Measurements from ENCODE around the gene TUBD1. TPM values are rescaled to one million over a fixed set of nuclear protein-coding genes. Genes with fewer than 3 reads are reported as not detected.
"Not testable (repeated sequence)": the region's sequence is repeated elsewhere in the genome, so short reads cannot be mapped to it uniquely, and the experiment has no call there.

The TUBD1 gene
- total RNA-seq, 1 donor from 2014 or later: 21.9 TPM

DNA sequence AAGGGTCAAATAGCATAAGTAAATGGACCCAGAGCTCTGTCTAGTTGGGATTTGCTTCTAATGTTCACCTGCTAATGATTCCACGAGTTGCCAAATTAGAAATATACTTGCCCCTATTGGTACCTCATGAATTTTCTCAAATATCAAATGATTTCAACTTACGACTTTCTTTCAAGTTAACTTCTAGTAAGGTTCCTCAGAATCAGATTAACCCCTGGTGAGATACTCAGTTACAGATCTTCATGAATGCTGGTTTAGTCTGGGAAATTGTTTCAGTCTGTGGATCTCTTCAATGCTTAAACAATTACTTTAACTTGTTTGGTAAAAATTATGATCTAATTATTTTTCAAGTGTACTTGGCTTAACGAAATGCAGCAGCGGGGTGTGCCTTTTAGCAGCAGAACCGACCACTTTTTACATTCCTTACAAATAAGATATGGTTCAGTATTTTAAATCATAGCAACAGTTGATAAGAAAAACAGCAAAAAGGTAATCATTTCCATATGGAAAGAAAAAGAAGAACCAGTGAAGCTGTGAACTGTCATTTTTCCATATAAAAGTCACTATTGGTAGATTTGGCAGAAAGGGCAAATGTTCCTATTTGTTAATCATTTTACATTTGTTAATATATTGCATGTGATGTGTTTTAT is 34.5 kb downstream of the TUBD1 start:
- H3K9me3 ChIP-seq (ENCODE audit: control insufficient read depth in 3 of 3, low read length in 3 of 3): no peaks in the 10 kb centered on the region
- H3K4me1 ChIP-seq (ENCODE audit: control insufficient read depth in 3 of 3, insufficient read depth in 3 of 3, low read length in 3 of 3): peaks cover 0 to 1% (median 0%) of the 10 kb centered on the region in 3 donors
- no peak overlapping the region for H3K27ac ChIP-seq (ENCODE audit: low read depth, low read length)
- H3K36me3 ChIP-seq (ENCODE audit: control insufficient read depth in 3 of 3, insufficient read depth in 3 of 3, low read length in 3 of 3): peaks cover 5 to 8% (median 6%) of the 10 kb centered on the region in 3 donors
- no peak overlapping the region for H3K9ac ChIP-seq (ENCODE audit: low read depth in 1 of 3, low read length in 3 of 3)
- H3K27me3 ChIP-seq (ENCODE audit: control insufficient read depth in 3 of 3, insufficient read depth in 3 of 3, low read length in 3 of 3): no peaks in the 10 kb centered on the region
- H3K4me3 ChIP-seq (ENCODE audit: low read length in 3 of 3): no peak overlapping the region

GRCh38 chr17:59856859-59857794 is 35.6 kb downstream of the TUBD1 start:
- H3K27me3 ChIP-seq (ENCODE audit: control insufficient read depth in 3 of 3, insufficient read depth in 3 of 3, low read length in 3 of 3): no peaks in the 10 kb centered on the region
- H3K27ac ChIP-seq (ENCODE audit: low read depth, low read length): no peak overlapping the region
- H3K9ac ChIP-seq (ENCODE audit: low read depth in 1 of 3, low read length in 3 of 3): no peak overlapping the region

GRCh38 chr17:59853919-59854729 is 38.6 kb downstream of the TUBD1 start:
- not testable (repeated sequence) for H3K9ac ChIP-seq (ENCODE audit: low read depth in 1 of 3, low read length in 3 of 3); H3K27me3 ChIP-seq (ENCODE audit: control insufficient read depth in 3 of 3, insufficient read depth in 3 of 3, low read length in 3 of 3); H3K4me3 ChIP-seq (ENCODE audit: low read length in 3 of 3); H3K9me3 ChIP-seq (ENCODE audit: control insufficient read depth in 3 of 3, low read length in 3 of 3); H3K36me3 ChIP-seq (ENCODE audit: control insufficient read depth in 3 of 3, insufficient read depth in 3 of 3, low read length in 3 of 3)
- Histone ChIP-seq H3K27ac (ENCODE audit: low read depth, low read length) (peak overlapping the region; percentile 70), H3K4me1 (ENCODE audit: control insufficient read depth in 3 of 3, insufficient read depth in 3 of 3, low read length in 3 of 3) (peaks cover 7 to 16% (median 16%) of the 10 kb centered on the region in 3 donors)

More at GRCh38 chr17:59856859-59857794, 35.6 kb downstream of the TUBD1 start:
- Histone ChIP-seq H3K4me1 (ENCODE audit: control insufficient read depth in 3 of 3, insufficient read depth in 3 of 3, low read length in 3 of 3) (peaks cover 0 to 5% (median 5%) of the 10 kb centered on the region in 3 donors), H3K36me3 (ENCODE audit: control insufficient read depth in 3 of 3, insufficient read depth in 3 of 3, low read length in 3 of 3) (peaks cover 2 to 4% (median 2%) of the 10 kb centered on the region in 3 donors), H3K4me3 (ENCODE audit: low read length in 3 of 3) (no peak overlapping the region), H3K9me3 (ENCODE audit: control insufficient read depth in 3 of 3, low read length in 3 of 3) (no peaks in the 10 kb centered on the region)

DNA sequence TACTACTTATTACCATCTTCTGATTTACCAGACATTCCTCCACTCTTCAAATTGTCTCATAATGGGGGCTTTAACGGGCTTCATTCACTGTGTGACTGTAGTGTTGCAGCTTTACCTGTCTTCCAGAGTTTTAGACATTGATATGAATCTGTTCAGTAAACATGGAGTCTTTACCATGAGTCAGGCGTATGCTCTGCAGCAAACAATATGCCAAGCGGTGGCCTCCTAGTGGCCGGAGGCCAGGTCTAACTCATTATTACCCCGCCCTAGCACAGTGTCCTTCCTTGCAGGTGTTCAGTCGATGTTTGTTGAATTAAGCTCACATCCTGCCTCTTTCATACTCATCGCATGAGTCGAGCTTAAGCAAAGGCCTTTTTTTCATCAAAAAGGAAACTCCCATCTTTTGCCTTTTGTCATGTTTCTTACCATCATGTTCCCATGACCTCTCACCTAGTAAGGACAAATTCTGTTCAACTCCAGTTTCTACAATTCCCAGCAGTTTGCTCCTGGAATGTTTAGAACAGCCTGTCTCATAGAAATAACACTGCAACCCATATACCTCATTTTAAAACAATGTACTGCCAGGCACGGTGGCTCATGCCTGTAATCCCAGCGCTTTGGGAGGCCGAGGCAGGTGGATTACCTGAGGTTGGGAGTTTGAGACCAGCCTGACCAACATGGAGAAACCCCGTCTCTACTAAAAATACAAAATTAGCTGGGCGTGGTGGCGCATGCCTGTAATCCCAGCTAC is 39.4 kb downstream of the TUBD1 start:
- Histone ChIP-seq H3K4me1 (ENCODE audit: control insufficient read depth in 3 of 3, insufficient read depth in 3 of 3, low read length in 3 of 3) (peaks cover 7 to 20% (median 16%) of the 10 kb centered on the region in 3 donors), H3K36me3 (ENCODE audit: control insufficient read depth in 3 of 3, insufficient read depth in 3 of 3, low read length in 3 of 3) (no peaks in the 10 kb centered on the region), H3K9ac (ENCODE audit: low read depth in 1 of 3, low read length in 3 of 3) (no peak overlapping the region), H3K27me3 (ENCODE audit: control insufficient read depth in 3 of 3, insufficient read depth in 3 of 3, low read length in 3 of 3) (no peaks in the 10 kb centered on the region), H3K4me3 (ENCODE audit: low read length in 3 of 3) (no peak overlapping the region), H3K27ac (ENCODE audit: low read depth, low read length) (peak overlapping the region; percentile 70), H3K9me3 (ENCODE audit: control insufficient read depth in 3 of 3, low read length in 3 of 3) (no peaks in the 10 kb centered on the region)

DNA sequence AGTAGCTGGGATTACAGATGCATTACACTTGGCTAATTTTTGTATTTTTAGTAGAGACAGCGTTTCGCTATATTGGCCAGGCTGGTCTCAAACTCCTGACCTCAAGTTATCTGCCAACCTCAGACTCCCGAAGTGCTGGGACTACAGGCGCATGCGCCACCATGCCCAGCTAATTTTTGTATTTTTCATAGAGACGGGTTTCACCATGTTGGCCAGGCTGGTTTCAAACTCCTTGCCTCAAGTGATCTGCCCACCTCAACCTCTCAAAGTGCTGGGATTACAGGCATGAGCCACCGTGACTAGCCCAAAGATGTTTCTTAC is 39.9 kb downstream of the TUBD1 start:
- peak overlapping the region; percentile 70 for H3K27ac ChIP-seq (ENCODE audit: low read depth, low read length)
- H3K9me3 ChIP-seq (ENCODE audit: control insufficient read depth in 3 of 3, low read length in 3 of 3); H3K4me3 ChIP-seq (ENCODE audit: low read length in 3 of 3); H3K27me3 ChIP-seq (ENCODE audit: control insufficient read depth in 3 of 3, insufficient read depth in 3 of 3, low read length in 3 of 3); H3K9ac ChIP-seq (ENCODE audit: low read depth in 1 of 3, low read length in 3 of 3); H3K36me3 ChIP-seq (ENCODE audit: control insufficient read depth in 3 of 3, insufficient read depth in 3 of 3, low read length in 3 of 3): not testable (repeated sequence)
- H3K4me1 ChIP-seq (ENCODE audit: control insufficient read depth in 3 of 3, insufficient read depth in 3 of 3, low read length in 3 of 3): peaks cover 7 to 22% (median 17%) of the 10 kb centered on the region in 3 donors

GRCh38 chr17:59851439-59852375 is 41.0 kb downstream of the TUBD1 start:
- Histone ChIP-seq H3K36me3 (ENCODE audit: control insufficient read depth in 3 of 3, insufficient read depth in 3 of 3, low read length in 3 of 3) (no peaks in the 10 kb centered on the region), H3K27ac (ENCODE audit: low read depth, low read length) (peak overlapping the region; percentile 70), H3K9me3 (ENCODE audit: control insufficient read depth in 3 of 3, low read length in 3 of 3) (no peaks in the 10 kb centered on the region), H3K4me1 (ENCODE audit: control insufficient read depth in 3 of 3, insufficient read depth in 3 of 3, low read length in 3 of 3) (peaks cover 12 to 31% (median 27%) of the 10 kb centered on the region in 3 donors), H3K9ac (ENCODE audit: low read depth in 1 of 3, low read length in 3 of 3) (peak overlapping the region in 2 of 3 donors; percentile 40 to 47), H3K4me3 (ENCODE audit: low read length in 3 of 3) (no peak overlapping the region), H3K27me3 (ENCODE audit: control insufficient read depth in 3 of 3, insufficient read depth in 3 of 3, low read length in 3 of 3) (no peaks in the 10 kb centered on the region)

- H3K9me3 ChIP-seq (ENCODE audit: control insufficient read depth in 3 of 3, low read length in 3 of 3); H3K9ac ChIP-seq (ENCODE audit: low read depth in 1 of 3, low read length in 3 of 3): not testable (repeated sequence)
- peaks cover 24 to 44% (median 41%) of the 10 kb centered on the region in 3 donors for H3K4me1 ChIP-seq (ENCODE audit: control insufficient read depth in 3 of 3, insufficient read depth in 3 of 3, low read length in 3 of 3)
Observed at GRCh38 chr17:59850311-59850710, 42.4 kb downstream of the TUBD1 start.

DNA sequence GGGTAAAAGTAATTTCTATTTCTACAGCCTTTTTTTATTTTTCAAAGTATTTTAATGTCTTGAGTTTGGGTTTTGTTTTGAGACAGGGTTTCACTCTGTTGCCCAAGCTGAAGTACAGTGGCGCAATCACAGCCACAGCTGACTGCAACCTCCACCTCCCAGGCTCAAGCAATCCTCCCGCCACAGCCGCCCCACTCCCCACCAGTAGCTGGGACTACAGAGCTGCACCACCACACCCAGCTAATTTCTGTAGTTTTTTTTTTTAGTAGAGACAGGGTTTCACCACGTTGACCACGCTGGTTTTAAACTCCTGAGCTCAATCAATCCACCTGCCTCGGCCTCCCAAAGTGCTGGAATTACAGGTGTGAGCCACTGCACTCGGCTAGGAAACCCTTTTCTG is 44.0 kb downstream of the TUBD1 start:
- Histone ChIP-seq H3K27me3 (ENCODE audit: control insufficient read depth in 3 of 3, insufficient read depth in 3 of 3, low read length in 3 of 3) (no peaks in the 10 kb centered on the region), H3K27ac (ENCODE audit: low read depth, low read length) (no peak overlapping the region)

More at GRCh38 chr17:59850311-59850710, 42.4 kb downstream of the TUBD1 start:
- not testable (repeated sequence) for H3K36me3 ChIP-seq (ENCODE audit: control insufficient read depth in 3 of 3, insufficient read depth in 3 of 3, low read length in 3 of 3); H3K4me3 ChIP-seq (ENCODE audit: low read length in 3 of 3); H3K27ac ChIP-seq (ENCODE audit: low read depth, low read length); H3K27me3 ChIP-seq (ENCODE audit: control insufficient read depth in 3 of 3, insufficient read depth in 3 of 3, low read length in 3 of 3)

DNA sequence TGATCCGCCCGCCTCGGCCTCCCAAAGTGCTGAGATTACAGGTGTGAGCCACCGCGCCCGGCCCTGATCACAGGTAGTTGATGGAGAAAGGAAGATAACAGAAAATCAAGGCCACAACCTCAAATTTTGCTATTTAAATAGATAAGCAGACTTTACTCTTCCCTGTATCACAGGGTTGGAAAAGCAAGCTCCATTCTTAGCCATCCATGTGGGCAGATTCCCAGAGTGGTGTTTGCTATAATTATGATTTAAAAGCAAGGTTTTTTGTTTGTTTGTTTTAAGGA is 44.4 kb downstream of the TUBD1 start:
- Histone ChIP-seq H3K4me3 (ENCODE audit: low read length in 3 of 3) (no peak overlapping the region), H3K9ac (ENCODE audit: low read depth in 1 of 3, low read length in 3 of 3) (no peak overlapping the region), H3K36me3 (ENCODE audit: control insufficient read depth in 3 of 3, insufficient read depth in 3 of 3, low read length in 3 of 3) (no peaks in the 10 kb centered on the region), H3K4me1 (ENCODE audit: control insufficient read depth in 3 of 3, insufficient read depth in 3 of 3, low read length in 3 of 3) (peaks cover 25 to 50% (median 43%) of the 10 kb centered on the region in 3 donors), H3K27ac (ENCODE audit: low read depth, low read length) (no peak overlapping the region), H3K9me3 (ENCODE audit: control insufficient read depth in 3 of 3, low read length in 3 of 3) (no peaks in the 10 kb centered on the region), H3K27me3 (ENCODE audit: control insufficient read depth in 3 of 3, insufficient read depth in 3 of 3, low read length in 3 of 3) (no peaks in the 10 kb centered on the region)

More for the DNA sequence above, 44.0 kb downstream of the TUBD1 start:
- Histone ChIP-seq H3K4me3 (ENCODE audit: low read length in 3 of 3) (no peak overlapping the region), H3K4me1 (ENCODE audit: control insufficient read depth in 3 of 3, insufficient read depth in 3 of 3, low read length in 3 of 3) (peaks cover 25 to 50% (median 44%) of the 10 kb centered on the region in 3 donors), H3K9me3 (ENCODE audit: control insufficient read depth in 3 of 3, low read length in 3 of 3) (no peaks in the 10 kb centered on the region), H3K9ac (ENCODE audit: low read depth in 1 of 3, low read length in 3 of 3) (no peak overlapping the region), H3K36me3 (ENCODE audit: control insufficient read depth in 3 of 3, insufficient read depth in 3 of 3, low read length in 3 of 3) (no peaks in the 10 kb centered on the region)
